Esophagus squamous epithelium (tissue), 4 donors: ENCODE measurements around the gene PMM2.
"Not testable (repeated sequence)": the region's sequence is repeated elsewhere in the genome, so short reads cannot be mapped to it uniquely, and the experiment has no call there.

Experiments used
- CTCF ChIP-seq, 6 experiments: fragments of 450-650 bp in 4 of 6; fragments of 200-600 bp in 2 of 6; sonication (generic) in 2 of 6; IDR thresholded peaks; one replicate each; pipeline ENCODE4 v1.5.1; 2016 to 2019; ENCODE audit warnings: antibody characterized with exemption in 6 of 6, mild to moderate bottlenecking in 4 of 6, moderate library complexity in 4 of 6
- POLR2A ChIP-seq, 4 donors: fragments of 450-650 bp; IDR thresholded peaks; one replicate each; pipeline ENCODE4 v1.6.1; 2017; ENCODE audit warnings: antibody characterized with exemption in 4 of 4, mild to moderate bottlenecking in 4 of 4, moderate library complexity in 3 of 4

- not testable (repeated sequence) for TF ChIP-seq CTCF, POLR2A (IDR thresholded peaks at IDR 0.05)
Observed at GRCh38 chr16:8842016-8842415, 44.4 kb downstream of the PMM2 start.
